Tibial artery (tissue), 4 donors: Measurements from ENCODE around the gene ADCY1.
A peak's percentile ranks its signal among the peaks of the same experiment; 100 is the strongest.

Experiments used
- DNase-seq, 2 donors: peaks; one replicate each; pipeline ENCODE4 v3.0.0-alpha.2; 2019
- H3K27ac ChIP-seq, 2 donors: fragments of 200-600 bp; sonication (generic) in 1 of 2; 1 replicate in 1 of 2; 2 replicates in 1 of 2; pipeline ENCODE4 v1.5.1; 2018 to 2019; ENCODE audit warnings: mild to moderate bottlenecking in 1 of 2
- H3K27me3 ChIP-seq, 2 donors: fragments of 200-600 bp; sonication (generic) in 1 of 2; one replicate each; pipeline versions ENCODE4 v1.5.1 to v1.6.0; 2016 to 2019
- H3K36me3 ChIP-seq, 3 donors: fragments of 200-600 bp; sonication (generic) in 2 of 3; one replicate each; pipeline ENCODE4 v1.5.1; 2016 to 2019; ENCODE audit warnings: mild to moderate bottlenecking in 2 of 3
- H3K4me1 ChIP-seq, 4 donors: fragments of 200-600 bp; sonication (generic) in 2 of 4; 1 replicate in 3 of 4; 2 replicates in 1 of 4; pipeline ENCODE4 v1.5.1; 2016 to 2019
- H3K4me3 ChIP-seq, 2 donors: fragments of 200-600 bp; sonication (generic) in 1 of 2; 1 replicate in 1 of 2; 2 replicates in 1 of 2; pipeline ENCODE4 v1.5.1; 2018 to 2019; ENCODE audit warnings: mild to moderate bottlenecking in 2 of 2
- H3K9me3 ChIP-seq, 3 donors: fragments of 200-600 bp; sonication (generic) in 1 of 3; one replicate each; pipeline ENCODE4 v1.5.1; 2016 to 2019
- intact Hi-C: fragments of 100-400 bp; cut with DNase I; formaldehyde crosslinking; loops from one replicate; pipeline ENCODE4 v1.15.0; 2023; ENCODE audit warnings: low total_unique reads
- TF ChIP-seq, protein P1 (sequence below), 2 experiments: fragments of 200-600 bp in 1 of 2; fragments of 450-650 bp in 1 of 2; IDR thresholded peaks; one replicate each; pipeline ENCODE4 v1.5.1; 2017 to 2019; ENCODE audit warnings: antibody characterized with exemption in 2 of 2, mild to moderate bottlenecking in 1 of 2, moderate library complexity in 1 of 2

ADCY1 gene

GRCh38 chr7:45578022-45578421 lies 3.9 kb downstream of the ADCY1 start:
- H3K27me3 ChIP-seq: peaks cover 0 to 69% of the 10 kb centered on the region in 2 donors
- DNase-seq: peak in 1 of 2 donors; percentile 32

GRCh38 chr7:45578467-45578866 lies 4.3 kb downstream of the ADCY1 start:
- Histone ChIP-seq H3K9me3 (no peaks in the 10 kb centered on the region), H3K27me3 (peaks cover 0 to 67% of the 10 kb centered on the region in 2 donors), H3K27ac (no peak overlapping the region), H3K4me1 (peaks cover 0 to 16% (median 15%) of the 10 kb centered on the region in 4 donors), H3K36me3 (no peaks in the 10 kb centered on the region), H3K4me3 (no peak overlapping the region)
- intact Hi-C loops: no loop called here
- TF ChIP-seq, protein P1, sequence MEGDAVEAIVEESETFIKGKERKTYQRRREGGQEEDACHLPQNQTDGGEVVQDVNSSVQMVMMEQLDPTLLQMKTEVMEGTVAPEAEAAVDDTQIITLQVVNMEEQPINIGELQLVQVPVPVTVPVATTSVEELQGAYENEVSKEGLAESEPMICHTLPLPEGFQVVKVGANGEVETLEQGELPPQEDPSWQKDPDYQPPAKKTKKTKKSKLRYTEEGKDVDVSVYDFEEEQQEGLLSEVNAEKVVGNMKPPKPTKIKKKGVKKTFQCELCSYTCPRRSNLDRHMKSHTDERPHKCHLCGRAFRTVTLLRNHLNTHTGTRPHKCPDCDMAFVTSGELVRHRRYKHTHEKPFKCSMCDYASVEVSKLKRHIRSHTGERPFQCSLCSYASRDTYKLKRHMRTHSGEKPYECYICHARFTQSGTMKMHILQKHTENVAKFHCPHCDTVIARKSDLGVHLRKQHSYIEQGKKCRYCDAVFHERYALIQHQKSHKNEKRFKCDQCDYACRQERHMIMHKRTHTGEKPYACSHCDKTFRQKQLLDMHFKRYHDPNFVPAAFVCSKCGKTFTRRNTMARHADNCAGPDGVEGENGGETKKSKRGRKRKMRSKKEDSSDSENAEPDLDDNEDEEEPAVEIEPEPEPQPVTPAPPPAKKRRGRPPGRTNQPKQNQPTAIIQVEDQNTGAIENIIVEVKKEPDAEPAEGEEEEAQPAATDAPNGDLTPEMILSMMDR (IDR thresholded peaks at IDR 0.05): no peak
- peak in 1 of 2 donors; percentile 20 for DNase-seq

More at GRCh38 chr7:45578022-45578421, 3.9 kb downstream of the ADCY1 start:
- Histone ChIP-seq H3K9me3 (no peaks in the 10 kb centered on the region), H3K4me1 (peaks cover 0 to 16% (median 15%) of the 10 kb centered on the region in 4 donors), H3K27ac (no peak overlapping the region), H3K4me3 (no peak overlapping the region), H3K36me3 (no peaks in the 10 kb centered on the region)
- intact Hi-C loops: no loop called here
- TF ChIP-seq, protein P1 (IDR thresholded peaks at IDR 0.05): no peak

DNA sequence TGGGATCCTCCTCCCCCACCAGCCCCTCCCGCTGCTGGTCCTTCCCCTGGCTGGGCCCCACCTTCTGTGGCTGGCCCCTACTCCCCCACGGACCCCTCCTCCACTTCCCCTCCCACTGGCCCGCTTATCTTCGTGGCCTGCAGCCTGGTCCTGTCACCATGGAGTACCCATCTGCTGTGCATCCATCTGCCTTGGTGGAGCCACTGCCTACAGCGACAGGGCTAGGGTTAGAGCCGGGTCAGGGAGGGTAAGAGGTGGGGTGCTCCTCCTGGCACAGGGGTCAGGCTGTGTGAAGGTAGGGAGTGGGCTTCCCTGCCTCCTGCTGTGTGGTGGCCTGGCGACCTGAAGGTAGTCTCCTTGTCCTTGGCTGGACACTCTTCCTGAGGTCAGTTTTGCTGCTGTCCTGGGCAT lies 5.2 kb downstream of the ADCY1 start:
- H3K9me3 ChIP-seq: no peaks in the 10 kb centered on the region
- H3K27ac ChIP-seq: no peak overlapping the region
- H3K27me3 ChIP-seq: peaks cover 0 to 61% of the 10 kb centered on the region in 2 donors
- TF ChIP-seq, protein P1 (IDR thresholded peaks at IDR 0.05): no peak
- intact Hi-C loops: no loop called here
- H3K4me1 ChIP-seq: peaks cover 0 to 17% (median 12%) of the 10 kb centered on the region in 4 donors
- H3K4me3 ChIP-seq: no peak overlapping the region
- peak in 1 of 2 donors; percentile 43 for DNase-seq
- no peaks in the 10 kb centered on the region for H3K36me3 ChIP-seq

GRCh38 chr7:45580053-45580872 lies 6.1 kb downstream of the ADCY1 start:
- TF ChIP-seq, protein P1 (IDR thresholded peaks at IDR 0.05): no peak
- intact Hi-C loops: no loop called here
- no peaks in the 10 kb centered on the region for H3K9me3 ChIP-seq
- peak in 1 of 2 donors; percentile 66 for DNase-seq
- no peaks in the 10 kb centered on the region for H3K36me3 ChIP-seq
- H3K4me3 ChIP-seq: no peak overlapping the region
- peaks cover 0 to 53% of the 10 kb centered on the region in 2 donors for H3K27me3 ChIP-seq
- H3K27ac ChIP-seq: no peak overlapping the region
- peaks cover 0 to 11% (median 5%) of the 10 kb centered on the region in 4 donors for H3K4me1 ChIP-seq

DNA sequence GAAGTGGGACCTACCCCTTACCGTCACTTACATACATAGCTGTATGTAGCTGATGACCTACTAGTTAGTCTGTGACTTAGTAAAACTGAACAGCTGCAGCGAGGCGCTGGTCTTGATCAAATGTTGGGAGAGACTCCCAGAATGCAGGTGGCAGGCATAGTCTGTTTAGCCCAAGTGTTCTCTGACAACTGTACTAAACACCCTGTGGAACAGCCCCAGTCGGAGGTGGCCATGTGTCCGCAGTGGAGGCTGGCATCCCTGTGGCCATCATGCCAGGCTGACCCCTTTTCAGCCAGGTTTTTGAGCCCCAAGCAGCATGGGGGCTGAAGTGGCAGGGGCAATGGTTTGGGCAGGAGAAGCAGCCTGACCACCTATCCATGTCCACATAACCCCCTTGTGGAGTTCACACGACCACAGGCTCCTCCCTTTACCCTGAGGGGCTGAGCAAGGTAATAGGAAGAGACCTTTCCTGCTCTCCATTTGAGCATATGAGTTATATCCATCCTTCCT lies 7.2 kb downstream of the ADCY1 start:
- peaks cover 0 to 43% of the 10 kb centered on the region in 2 donors for H3K27me3 ChIP-seq
- H3K27ac ChIP-seq: no peak overlapping the region
- intact Hi-C loops: no loop called here
- no peak overlapping the region for H3K4me3 ChIP-seq
- TF ChIP-seq, protein P1 (IDR thresholded peaks at IDR 0.05): no peak
- peak in 1 of 2 donors; percentile 56 for DNase-seq
- H3K36me3 ChIP-seq: no peaks in the 10 kb centered on the region
- H3K4me1 ChIP-seq: peaks cover 0 to 3% (median 0%) of the 10 kb centered on the region in 4 donors
- H3K9me3 ChIP-seq: no peaks in the 10 kb centered on the region
